Astrocyte (in vitro differentiated cells and primary cell): ENCODE results near the gene KCNG2.

Experiments
- CTCF ChIP-seq: IDR thresholded peaks from 2 replicates; pipeline ENCODE4 v1.5.1; 2011; ENCODE audit warnings: low read depth, mild to moderate bottlenecking, inconsistent platforms, low read length, moderate library complexity; ENCODE audit not compliant: insufficient read depth
- EZH2 ChIP-seq: IDR thresholded peaks from 2 replicates; pipeline ENCODE4 v1.6.1; 2012; ENCODE audit warnings: mild to moderate bottlenecking, low read length, inconsistent platforms; ENCODE audit not compliant: insufficient read depth

- TF ChIP-seq CTCF, result no peak
- no peak for TF ChIP-seq EZH2
These were observed 141.4 kb downstream of the KCNG2 start for GRCh38 chr18:79939096-79939495.
